A673 (cell line): ENCODE data around the gene SH3BP2.

ENCODE experiments used
- EZH2 ChIP-seq: fragments of 200-600 bp; sonication (generic); IDR thresholded peaks from 2 replicates; pipeline ENCODE4 v1.6.1; 2017; ENCODE audit warnings: borderline replicate concordance, low read depth, mild to moderate bottlenecking, mixed read lengths, antibody characterized with exemption, low read length; ENCODE audit not compliant: poor library complexity, severe bottlenecking
- TF ChIP-seq, protein P1 (sequence below): fragments of 300-800, 200-600 bp; sonication (generic); conservative IDR thresholded peaks from 2 replicates; pipeline ENCODE4 v1.5.1; 2017; ENCODE audit warnings: low read depth, mild to moderate bottlenecking, antibody characterized with exemption, low read length, moderate library complexity, mixed read lengths

DNA sequence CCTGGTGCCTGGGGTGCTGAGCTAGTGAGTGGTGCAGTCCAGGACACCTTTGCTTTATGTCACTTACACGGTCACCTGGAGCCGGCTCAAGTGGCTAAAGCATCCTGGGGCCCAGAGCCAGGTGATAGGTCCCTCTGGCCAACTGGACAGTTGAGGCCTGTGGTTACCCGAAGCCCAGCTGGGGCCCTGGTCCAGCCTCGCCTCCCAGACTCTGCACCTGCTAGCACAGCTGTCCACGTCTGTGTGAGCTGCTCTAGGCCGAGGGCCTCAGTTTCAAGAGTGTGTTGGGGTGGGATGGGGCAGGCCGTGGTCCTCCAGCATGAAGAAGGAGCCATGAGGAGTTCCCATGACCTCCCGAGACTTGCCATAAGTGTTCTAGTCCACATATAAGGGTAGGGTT is 43.1 kb downstream of the SH3BP2 start:
- TF ChIP-seq, protein P1, sequence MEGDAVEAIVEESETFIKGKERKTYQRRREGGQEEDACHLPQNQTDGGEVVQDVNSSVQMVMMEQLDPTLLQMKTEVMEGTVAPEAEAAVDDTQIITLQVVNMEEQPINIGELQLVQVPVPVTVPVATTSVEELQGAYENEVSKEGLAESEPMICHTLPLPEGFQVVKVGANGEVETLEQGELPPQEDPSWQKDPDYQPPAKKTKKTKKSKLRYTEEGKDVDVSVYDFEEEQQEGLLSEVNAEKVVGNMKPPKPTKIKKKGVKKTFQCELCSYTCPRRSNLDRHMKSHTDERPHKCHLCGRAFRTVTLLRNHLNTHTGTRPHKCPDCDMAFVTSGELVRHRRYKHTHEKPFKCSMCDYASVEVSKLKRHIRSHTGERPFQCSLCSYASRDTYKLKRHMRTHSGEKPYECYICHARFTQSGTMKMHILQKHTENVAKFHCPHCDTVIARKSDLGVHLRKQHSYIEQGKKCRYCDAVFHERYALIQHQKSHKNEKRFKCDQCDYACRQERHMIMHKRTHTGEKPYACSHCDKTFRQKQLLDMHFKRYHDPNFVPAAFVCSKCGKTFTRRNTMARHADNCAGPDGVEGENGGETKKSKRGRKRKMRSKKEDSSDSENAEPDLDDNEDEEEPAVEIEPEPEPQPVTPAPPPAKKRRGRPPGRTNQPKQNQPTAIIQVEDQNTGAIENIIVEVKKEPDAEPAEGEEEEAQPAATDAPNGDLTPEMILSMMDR, result no peak
- TF ChIP-seq EZH2, result no peak
